ENCODE data around the gene SLC9A4.

GRCh38 chr2:102424754-102425153, 48.3 kb upstream of the SLC9A4 start:
- TF ChIP-seq, protein P1, sequence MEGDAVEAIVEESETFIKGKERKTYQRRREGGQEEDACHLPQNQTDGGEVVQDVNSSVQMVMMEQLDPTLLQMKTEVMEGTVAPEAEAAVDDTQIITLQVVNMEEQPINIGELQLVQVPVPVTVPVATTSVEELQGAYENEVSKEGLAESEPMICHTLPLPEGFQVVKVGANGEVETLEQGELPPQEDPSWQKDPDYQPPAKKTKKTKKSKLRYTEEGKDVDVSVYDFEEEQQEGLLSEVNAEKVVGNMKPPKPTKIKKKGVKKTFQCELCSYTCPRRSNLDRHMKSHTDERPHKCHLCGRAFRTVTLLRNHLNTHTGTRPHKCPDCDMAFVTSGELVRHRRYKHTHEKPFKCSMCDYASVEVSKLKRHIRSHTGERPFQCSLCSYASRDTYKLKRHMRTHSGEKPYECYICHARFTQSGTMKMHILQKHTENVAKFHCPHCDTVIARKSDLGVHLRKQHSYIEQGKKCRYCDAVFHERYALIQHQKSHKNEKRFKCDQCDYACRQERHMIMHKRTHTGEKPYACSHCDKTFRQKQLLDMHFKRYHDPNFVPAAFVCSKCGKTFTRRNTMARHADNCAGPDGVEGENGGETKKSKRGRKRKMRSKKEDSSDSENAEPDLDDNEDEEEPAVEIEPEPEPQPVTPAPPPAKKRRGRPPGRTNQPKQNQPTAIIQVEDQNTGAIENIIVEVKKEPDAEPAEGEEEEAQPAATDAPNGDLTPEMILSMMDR (IDR thresholded peaks at IDR 0.05) = no peak
- TF ChIP-seq POLR2A (IDR thresholded peaks at IDR 0.05) = no peak

All from esophagus squamous epithelium (tissue), 4 donors.